Retina (tissue), 1 donor: ENCODE results near the gene COG5.
"Not testable (repeated sequence)": the region's sequence is repeated elsewhere in the genome, so short reads cannot be mapped to it uniquely, and the experiment has no call there.

Experiments
- DNase-seq: peaks from one replicate; pipeline ENCODE4 v3.0.0-alpha.2; 2016

The COG5 gene

DNA sequence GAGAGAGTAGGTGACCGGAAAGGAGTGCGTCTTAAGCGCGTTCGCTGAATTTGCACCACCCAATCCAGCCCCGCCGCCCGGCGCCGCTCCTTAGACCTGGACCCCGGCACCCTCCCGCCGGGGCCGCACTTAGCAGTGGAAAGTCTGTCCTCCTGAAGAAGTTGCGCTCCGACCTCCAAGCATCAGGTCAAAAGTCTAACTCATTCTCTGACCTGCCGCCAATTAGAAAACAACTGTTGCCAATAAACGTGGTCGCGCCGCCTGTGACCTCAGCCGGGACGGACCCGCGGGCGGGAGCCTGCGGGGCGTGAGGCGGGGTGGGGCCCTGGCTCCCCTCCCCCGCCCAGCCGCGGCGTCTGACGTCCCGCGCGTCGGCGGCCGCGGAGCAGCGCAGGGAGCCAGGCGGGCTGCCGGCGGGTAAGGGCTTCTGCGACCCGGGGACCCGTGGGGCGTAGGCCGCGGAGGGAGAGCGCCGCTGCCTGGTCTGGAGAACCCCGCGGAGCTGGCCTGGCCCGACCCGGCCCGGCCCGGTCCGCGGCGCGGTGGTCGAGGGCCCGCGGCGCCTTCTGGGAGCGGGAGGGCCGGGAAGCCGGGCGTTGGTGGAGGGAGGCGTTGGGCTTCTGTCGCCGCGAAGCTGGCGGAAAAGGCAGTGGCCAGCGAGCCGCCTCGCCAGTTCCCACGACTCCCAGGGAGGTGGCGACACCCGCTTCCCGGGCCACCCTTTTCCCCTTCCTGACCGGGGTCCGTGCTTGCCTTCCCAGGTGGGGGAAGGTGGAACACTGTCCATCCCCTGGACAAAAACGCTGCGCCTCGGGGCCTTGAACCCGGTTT is 16.4 kb upstream of the COG5 start, which contains the start of gene BCAP29:
BCAP29 (plus strand) TSS at position 362 of the 831 bp plus-strand sequence. CDS start 527 bp downstream, outside the sequence.
- peak; percentile 86 for DNase-seq

DNA sequence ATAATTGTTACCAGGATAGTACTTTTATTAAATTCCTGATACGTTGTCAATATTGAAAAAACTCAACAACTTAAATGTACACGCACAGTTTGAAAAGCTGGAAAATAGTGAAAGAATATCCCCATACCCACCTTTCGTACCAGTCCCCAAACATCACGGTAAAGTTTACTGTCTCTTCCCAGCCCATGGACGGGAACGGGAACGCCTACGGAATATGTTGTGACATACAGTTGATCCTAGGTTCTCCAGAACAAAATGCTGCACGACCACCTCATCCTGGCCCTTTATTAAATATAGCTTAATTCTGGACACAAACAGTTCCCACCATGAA is 15.8 kb upstream of the COG5 start:
- no peak for DNase-seq

DNA sequence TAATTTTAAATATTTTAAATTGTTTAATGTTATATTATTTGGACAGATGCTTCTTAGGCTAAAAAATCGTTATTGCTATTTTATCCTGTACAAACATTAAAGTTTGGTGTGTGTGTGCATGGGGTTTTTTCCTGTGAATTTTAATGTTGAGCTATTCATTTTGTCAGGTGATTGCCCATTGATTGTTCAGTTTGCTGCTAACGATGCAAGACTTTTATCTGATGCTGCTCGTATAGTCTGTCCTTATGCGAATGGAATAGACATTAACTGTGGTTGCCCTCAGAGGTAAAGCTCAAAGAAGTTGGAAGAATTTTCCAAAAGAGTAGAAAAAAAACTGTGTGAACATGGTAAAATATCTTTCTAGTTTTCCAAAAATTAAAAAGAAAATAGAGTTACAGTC is 9.8 kb upstream of the COG5 start:
- DNase-seq = no peak

DNA sequence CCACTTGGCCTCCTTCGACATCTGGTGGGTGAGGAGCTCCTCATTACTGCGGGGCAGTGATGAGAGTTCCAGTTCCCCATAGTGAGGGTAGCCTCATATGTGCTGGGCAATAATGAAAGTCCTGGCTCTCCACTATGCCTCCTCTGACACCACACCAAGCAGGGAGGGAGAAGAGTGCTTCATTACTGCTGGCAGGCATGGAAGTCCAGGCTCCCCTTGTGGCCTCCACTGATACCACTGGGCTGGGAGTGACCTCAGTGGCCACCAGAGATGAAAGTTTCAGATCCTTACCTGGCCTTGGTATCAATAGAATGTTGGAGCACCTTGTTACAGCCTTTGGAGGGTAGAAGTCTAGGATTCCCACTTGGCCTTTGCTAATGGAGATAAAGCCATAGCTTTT is 6.6 kb upstream of the COG5 start:
- no peak for DNase-seq

DNA sequence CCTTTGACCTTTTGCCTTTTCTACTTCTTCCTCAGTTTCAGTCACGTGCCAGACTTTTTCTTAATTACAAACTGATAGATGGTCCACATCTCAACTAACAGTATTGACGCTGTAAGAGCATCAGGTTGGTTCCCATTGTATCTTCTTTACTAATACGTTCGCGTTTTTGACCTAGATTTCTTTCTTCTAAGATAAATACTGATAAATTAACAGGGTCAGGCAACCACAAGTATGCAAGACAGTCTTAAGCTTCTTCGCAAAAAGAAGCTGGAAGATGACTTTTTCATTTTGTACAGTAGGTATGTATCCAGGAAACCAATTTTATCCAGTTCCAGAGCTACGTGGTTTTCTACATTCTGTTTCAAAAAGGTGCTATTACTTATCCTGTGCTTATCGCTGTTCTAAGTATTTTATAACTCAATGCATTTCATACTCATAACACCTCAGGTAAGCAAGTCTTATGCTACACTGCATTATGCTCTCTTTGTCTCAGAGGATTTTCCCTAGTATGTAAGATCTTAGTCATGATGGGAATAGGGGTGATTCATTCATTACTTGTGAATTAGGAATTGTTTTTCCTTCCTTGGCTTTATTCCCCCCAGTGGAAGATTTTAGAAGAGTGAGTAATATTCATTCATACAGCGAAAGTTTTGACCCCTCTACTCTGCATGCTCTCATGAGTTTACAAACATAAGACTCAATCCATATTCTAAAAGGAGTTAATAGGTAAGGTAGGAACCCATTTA is 1.0 kb upstream of the COG5 start:
- no peak for DNase-seq

DNA sequence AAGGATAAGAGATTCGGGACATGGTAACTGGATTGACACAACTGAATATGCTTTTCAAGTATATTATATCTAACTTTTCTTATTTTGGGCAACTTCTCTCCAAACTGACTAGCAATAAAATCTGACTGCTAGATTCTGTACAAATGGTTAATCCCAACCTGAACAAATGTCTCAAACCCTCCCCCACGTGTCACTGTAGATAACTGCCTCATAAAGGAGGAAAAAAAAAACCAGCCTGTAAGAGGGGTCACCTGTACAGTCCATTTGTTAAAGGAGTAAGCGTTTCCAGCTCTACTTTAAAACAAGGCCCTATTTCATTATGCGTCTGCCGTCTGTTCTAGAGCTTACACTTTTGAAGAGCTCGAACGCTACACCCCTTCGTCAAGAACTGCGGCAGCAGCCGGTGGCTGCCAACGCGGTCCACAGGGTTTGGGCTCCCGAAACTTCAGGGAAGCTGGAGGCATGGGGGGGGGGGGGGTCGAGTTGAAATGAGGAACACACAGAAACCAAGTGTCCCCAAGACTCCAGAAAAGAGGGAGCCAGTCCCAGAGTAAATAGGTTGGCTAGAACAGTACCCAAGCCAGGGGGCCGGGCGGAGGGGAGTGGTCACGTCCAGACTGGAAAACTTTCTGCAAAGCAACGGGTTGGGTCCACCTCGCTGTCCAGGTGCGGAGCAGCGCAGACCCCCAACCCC is 492 bp downstream of the COG5 start:
- DNase-seq = no peak

DNA sequence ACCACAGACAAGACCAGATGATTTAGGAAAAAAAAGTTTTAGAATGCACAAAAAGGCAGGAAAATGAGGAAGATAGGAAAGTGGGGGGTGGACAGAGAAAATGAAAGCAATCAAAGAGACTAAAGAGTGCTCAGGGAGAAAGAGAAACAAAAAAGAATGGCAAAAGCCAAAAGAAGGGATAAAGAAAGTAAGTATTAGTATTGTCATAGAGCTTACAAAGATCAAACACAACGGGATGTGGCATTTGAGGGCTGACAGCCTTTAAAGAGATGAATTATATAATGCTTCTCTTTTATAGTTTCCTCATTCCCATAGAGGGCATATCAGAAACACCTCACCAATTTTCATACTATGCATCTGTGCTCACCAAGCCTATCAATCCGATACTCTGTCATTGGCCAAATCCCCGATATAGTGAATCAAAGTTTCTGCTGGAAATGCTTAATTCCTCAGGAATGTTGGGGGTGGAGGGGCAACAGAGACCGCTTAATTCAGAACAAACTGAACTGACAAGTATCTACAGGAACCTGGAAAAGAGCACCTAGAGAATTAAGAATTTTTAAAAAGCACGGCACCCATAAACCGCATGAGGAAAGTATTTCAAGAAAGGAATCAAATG is 2.7 kb downstream of the COG5 start:
- DNase-seq = no peak

DNA sequence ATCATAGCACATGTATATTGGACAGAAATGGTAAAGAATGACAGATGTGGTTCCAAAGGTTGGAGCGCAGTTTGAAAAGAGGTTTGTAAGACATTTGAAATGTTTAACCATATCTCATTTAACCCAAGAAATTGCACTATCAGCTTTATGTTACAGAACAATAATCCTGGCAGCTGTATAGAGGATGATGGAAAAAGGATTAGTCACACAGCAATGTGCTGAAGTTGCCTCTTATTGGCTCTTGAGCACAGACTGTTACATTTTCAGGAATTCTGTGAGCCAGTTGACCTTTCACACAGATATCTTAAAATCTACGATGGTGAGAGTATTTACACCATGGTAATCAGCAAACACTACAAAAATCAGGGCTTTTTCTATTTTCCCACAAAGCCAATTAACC is 3.9 kb downstream of the COG5 start:
- no peak for DNase-seq

DNA sequence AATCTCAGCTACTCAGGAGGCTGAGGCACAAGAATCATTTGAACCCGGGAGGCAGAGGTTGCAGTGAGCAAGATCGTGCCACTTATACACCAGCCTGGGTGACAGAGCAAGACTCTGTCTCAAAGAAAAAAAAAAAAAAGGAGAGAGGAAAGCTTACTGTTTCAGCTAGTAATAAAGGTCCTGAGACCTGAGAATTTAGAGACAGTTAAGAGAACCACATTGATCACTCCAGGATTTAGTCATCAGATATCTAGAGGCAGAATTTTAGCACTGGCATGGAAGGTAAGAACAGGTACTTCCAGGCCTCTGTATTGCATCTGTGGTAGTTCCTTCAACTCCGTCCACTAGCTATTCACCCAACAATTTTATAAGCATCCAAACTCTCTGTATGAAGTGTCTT is 7.8 kb downstream of the COG5 start:
- DNase-seq = no peak

DNA sequence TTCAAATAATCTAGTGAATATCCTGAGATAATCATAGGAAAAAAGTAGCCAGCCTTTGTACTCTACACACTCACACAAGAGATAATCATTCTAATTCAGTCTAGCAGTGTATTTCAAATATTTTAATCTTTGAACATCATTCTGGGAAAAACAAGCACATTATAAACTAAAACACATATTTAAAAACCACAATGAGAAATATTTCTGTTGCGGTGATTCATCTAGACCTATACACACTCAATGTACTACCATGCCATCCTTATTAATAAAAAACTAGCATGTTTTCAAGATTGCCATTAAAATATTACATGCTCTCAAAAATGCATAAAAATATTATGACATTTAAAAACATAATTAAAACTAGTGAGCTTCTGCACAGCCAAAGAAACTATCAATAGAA is 11.8 kb downstream of the COG5 start:
- DNase-seq = no peak

DNA sequence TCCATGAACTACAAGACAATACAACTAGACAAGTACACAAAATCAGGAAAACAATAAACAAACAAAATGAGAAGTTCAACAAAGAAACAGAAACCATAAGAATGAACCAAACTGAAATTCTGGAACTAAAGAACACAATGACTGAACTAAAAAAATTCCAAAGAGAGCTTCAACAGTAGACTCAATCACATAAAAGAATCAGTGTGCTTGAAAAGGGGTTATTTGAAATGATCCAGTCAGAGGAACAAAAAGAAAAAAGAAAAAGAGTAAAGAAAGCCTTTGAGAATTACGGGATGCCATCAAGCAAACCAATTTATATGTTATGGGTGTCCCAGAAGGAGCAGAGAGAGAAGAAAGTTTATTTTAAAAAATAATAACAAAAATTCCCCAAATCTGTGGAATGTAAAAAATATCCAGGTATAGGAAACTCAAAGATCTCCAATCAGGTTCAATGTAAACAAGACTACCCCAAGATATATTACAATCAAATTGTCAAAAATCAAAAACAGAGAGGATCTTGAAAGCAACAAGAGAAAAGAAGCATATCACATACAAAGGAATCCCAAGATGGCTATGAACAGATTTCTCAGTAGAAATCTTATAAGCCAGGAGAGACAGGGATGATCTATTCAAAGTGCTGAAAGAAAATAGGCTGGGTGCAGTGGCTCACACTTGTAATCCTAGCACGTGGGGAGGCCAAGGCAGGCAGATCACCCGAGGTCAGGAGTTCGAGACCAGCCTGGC is 18.7 kb downstream of the COG5 start:
- no peak for DNase-seq

DNA sequence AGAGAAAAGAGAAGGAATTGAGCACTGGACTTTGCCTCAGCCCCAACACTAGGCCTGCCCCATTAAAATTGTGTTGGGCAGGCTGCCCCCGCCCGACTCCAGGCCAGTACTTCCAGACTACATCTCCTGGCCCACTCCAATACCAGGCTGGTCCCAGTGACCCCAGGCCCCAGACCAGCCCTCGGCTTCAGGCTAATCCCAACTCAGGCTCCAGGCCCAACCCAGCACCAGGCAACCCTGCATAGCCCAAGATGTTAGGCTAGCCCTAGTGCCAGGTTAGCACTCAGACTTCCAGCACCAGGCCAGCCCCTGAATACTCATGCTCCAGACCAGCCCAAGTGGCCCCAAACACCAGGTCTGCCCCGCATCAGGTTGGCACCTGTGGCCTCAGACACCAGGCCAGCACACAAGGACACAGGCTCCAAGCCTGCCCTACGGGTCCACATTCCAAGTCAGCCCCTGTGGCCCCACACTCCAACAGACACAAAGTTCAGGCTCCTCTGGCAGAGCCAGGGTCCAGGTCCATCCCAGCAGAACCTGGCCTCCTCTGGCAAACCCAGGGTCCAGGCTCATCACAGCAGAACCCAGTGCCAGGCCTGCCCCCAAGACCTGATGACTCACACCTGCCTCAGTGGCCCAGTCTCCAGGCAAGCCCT is 20.3 kb downstream of the COG5 start:
- no peak for DNase-seq

DNA sequence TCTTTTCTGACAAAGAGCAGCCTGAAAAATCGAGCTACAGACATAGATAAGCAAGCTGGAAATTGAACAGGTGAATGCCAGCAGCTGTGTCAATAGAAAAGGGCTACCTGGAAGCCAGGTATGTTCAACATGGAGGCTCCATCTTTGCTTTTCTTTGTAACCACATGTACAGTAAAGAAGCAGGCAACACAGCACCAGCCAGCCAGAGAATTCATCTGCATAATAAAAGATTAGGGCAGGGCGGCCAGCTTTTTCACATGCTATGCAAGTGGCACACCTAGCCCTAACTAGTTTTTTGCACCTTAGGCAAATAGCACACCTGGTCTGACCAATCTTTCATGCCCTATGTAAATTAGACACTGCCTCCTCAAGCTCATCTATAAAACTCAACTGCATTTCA is 25.7 kb downstream of the COG5 start:
- no peak for DNase-seq

DNA sequence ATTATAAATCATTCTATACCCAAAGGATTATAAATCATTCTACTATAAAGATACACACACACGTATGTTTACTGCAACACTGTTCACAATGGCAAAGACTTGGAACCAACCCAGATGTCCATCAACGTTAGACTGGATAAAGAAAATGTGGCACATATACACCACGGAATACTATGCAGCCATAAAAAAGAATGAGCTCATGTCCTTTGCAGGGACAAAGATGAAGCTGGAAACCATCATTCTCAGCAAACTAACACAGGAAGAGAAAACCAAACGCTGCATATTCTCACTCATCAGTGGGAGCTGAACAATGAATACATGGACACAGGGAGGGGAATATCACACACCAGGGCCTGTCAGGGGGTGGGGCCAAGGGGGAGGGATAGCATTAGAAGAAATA is 26.5 kb downstream of the COG5 start:
- DNase-seq = not testable (repeated sequence)

DNA sequence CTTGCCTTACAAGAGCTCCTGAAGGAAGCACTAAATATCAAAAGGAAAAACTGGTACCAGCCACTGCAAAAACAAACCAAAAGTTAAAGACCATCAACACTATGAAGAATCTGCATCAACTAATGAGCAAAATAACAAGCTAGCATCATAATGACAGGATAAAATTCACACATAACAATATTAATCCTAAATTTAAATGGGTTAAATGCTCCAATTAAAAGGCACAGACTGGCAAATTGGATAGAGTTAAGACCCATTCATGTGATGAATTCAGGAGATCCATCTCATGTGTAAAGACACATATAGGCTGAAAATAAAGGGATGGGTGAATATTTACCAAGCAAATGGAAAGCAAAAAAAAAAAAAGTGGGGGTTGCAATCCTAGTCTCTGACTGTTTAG is 29.6 kb downstream of the COG5 start:
- DNase-seq = no peak

DNA sequence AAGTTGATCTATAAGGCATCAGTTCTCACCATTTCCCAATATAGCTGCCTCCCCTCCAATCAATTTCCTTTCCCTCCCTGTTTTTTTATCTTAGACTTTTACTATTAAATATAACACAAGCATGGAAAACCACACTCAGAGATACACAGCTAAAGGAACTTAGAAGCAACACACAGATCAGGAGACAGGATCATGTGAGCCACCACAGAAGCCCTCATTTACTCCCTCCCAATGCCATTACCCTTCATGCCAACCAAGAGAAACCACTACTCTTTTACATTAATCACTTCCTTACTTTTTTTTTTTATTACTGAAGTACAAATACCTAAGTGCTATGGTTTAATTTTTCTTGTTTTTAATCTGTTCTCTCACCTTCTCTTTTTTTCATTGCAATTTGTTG is 33.0 kb downstream of the COG5 start:
- no peak for DNase-seq

DNA sequence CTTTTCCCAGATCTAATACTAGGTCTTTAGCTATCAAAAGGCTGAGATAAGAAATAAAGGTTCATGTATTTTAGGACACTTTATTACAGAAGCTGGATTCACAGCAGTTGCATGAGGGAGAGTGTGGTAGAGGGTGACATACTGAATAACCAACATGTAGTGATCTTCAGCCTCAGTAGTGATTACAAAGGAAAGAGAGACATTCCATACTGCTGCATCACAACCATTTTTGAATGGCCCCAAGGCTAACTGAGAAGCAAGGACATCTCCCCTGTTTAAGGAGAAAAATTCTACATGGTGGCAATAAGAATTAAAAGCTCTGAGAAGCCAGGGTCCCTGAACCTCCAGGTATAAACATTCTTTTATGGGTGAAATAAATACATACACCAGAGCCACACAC is 35.3 kb downstream of the COG5 start:
- DNase-seq = no peak

DNA sequence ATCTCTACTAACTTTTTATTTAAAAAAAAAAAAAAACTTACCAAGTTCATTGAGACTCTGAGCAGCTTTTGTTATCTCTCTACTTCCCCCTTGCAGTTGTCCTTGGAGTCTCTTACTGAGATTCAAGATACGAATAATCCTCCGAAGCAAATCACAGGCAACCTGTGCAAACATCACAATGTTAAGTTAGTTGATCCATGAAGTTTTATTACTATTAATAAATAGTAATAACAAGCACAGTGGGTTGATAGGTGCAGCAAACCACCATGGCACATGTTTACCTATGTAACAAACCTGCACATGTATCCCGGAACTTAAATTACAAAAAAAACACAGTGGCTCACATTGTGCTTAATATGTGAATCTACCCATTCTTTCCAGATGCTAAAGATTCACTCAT is 36.5 kb downstream of the COG5 start:
- no peak for DNase-seq

DNA sequence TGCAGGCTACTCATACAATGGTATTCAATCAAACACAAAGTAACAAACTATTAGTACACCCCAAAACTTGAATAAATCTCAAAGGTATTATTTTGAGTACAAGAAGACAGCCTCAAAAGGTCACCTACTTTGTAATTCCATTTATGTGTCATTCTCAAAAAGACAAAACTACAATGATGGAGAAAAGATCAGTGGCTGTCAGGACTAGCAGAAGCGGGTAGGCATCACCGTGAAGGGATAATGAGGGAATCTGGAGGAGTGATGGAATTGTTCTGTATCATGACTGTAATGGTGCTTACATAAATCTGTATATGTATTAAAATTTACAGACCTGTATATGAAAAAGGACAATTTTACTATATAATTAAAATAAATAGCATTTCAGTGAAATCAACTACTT is 37.0 kb downstream of the COG5 start:
- no peak for DNase-seq

DNA sequence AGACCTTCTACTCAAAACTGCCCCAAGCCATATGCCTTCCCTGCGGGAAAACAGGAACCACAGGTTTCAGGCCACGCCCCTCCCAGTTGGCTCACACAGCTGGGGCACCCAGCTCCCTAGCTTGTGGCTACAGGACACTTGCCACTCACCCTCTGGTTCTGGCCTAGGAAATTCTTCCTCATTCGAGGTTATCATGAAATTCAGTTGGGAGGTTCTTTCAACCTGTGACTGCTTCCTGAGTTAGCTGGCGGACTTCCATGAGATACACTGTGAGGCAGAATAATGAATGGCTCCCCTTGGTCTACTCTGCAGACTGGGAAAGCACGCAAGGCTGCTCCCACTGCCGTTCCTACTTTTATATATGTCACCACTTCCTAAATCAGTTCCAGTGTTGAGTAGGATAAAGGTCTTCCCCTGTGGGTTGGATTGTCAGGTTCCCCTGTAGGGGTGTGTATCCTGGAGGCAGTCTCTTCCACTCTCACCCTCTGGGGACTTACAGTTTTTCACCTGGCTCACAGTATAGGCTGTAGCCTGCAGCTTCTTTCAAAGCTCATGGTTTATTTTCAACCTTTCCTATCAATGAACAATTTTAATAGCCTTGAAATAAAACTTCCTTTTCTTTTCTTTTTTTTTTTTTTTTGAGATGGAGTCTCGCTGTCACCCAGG is 56.9 kb downstream of the COG5 start:
- DNase-seq = no peak

DNA sequence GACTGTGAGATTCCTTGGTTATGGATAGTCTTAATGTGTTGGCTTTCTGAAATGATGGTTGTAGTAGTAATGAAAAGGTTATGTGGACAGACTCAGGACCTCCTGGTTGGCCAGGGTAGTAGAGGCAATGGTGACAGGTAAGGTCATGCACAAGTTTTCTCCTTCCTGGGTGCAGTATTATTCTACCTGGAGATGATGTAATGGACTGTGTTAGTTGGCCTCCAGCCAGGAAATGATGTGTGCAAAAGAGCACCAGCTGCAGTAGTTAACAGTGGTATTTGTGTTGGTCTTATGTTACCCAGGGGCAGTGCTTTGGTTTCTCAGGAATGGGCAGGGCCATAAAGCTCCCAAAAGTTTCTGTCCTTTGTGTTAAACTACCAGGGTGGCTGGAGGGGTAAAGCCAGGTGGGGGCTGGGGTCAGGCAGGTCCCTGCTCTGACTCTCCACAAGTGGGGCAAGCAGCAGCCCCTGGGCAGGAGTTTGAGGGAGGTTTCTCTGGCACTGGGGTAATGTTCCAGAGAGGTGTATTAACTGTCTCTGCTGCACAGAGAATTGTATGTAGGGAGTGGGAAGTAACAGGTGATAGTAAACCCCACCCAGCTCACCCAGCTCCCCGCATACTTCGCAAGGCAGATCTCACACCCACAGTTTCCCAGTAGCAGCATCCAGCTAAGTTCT is 57.6 kb downstream of the COG5 start:
- DNase-seq = no peak
